ENCODE results near the gene IFT43.

IFT43 gene

GRCh38 chr14:76113691-76114090 lies 128.1 kb downstream of the IFT43 start:
- H3K4me3 Mint-ChIP-seq, result no peak overlapping the region
- H3K4me1 Mint-ChIP-seq (ENCODE audit: low read depth), result no peaks in the 10 kb centered on the region
- H3K9me3 Mint-ChIP-seq, result peaks cover 2% of the 10 kb centered on the region
- no peaks in the 10 kb centered on the region for H3K36me3 Mint-ChIP-seq (ENCODE audit: low read depth)
- H3K27me3 Mint-ChIP-seq, result peaks cover 12% of the 10 kb centered on the region
- H3K27ac Mint-ChIP-seq, result no peak overlapping the region
- DNase-seq, result no peak

GRCh38 chr14:76115010-76115422 lies 129.5 kb downstream of the IFT43 start:
- Mint-ChIP-seq H3K4me3 (no peak overlapping the region), H3K9me3 (no peaks in the 10 kb centered on the region), H3K27me3 (peaks cover 12% of the 10 kb centered on the region), H3K27ac (no peak overlapping the region), H3K36me3 (ENCODE audit: low read depth) (no peaks in the 10 kb centered on the region), H3K4me1 (ENCODE audit: low read depth) (no peaks in the 10 kb centered on the region)
- DNase-seq, result no peak

- H3K4me1 Mint-ChIP-seq (ENCODE audit: low read depth), result no peaks in the 10 kb centered on the region
- H3K27ac Mint-ChIP-seq, result no peak overlapping the region
- no peaks in the 10 kb centered on the region for H3K9me3 Mint-ChIP-seq
- no peak for DNase-seq
- H3K4me3 Mint-ChIP-seq, result no peak overlapping the region
- peaks cover 12% of the 10 kb centered on the region for H3K27me3 Mint-ChIP-seq
- H3K36me3 Mint-ChIP-seq (ENCODE audit: low read depth), result no peaks in the 10 kb centered on the region
These were observed 132.4 kb downstream of the IFT43 start for GRCh38 chr14:76117789-76118484.

GRCh38 chr14:76118594-76118993 lies 133.0 kb downstream of the IFT43 start:
- Mint-ChIP-seq H3K4me1 (ENCODE audit: low read depth) (no peaks in the 10 kb centered on the region), H3K27ac (no peak overlapping the region), H3K9me3 (no peaks in the 10 kb centered on the region), H3K27me3 (peaks cover 12% of the 10 kb centered on the region), H3K4me3 (no peak overlapping the region), H3K36me3 (ENCODE audit: low read depth) (no peaks in the 10 kb centered on the region)
- no peak for DNase-seq

GRCh38 chr14:76121089-76121748 lies 135.7 kb downstream of the IFT43 start:
- Mint-ChIP-seq H3K4me1 (ENCODE audit: low read depth) (no peaks in the 10 kb centered on the region), H3K27ac (no peak overlapping the region), H3K36me3 (ENCODE audit: low read depth) (no peaks in the 10 kb centered on the region), H3K9me3 (no peaks in the 10 kb centered on the region), H3K27me3 (peaks cover 5% of the 10 kb centered on the region), H3K4me3 (no peak overlapping the region)
- DNase-seq, result no peak

- no peak overlapping the region for H3K27ac Mint-ChIP-seq
- H3K4me3 Mint-ChIP-seq, result no peak overlapping the region
- no peaks in the 10 kb centered on the region for H3K4me1 Mint-ChIP-seq (ENCODE audit: low read depth)
- DNase-seq, result no peak
- H3K27me3 Mint-ChIP-seq, result peaks cover 26% of the 10 kb centered on the region
- no peaks in the 10 kb centered on the region for H3K36me3 Mint-ChIP-seq (ENCODE audit: low read depth)
- no peaks in the 10 kb centered on the region for H3K9me3 Mint-ChIP-seq
These were observed 138.1 kb downstream of the IFT43 start for GRCh38 chr14:76123426-76124225.

GRCh38 chr14:76125511-76125910 lies 139.9 kb downstream of the IFT43 start:
- DNase-seq, result no peak
- Mint-ChIP-seq H3K27ac (no peak overlapping the region), H3K36me3 (ENCODE audit: low read depth) (no peaks in the 10 kb centered on the region), H3K4me1 (ENCODE audit: low read depth) (no peaks in the 10 kb centered on the region), H3K9me3 (no peaks in the 10 kb centered on the region), H3K4me3 (no peak overlapping the region), H3K27me3 (peaks cover 40% of the 10 kb centered on the region)

GRCh38 chr14:76126076-76126475 lies 140.5 kb downstream of the IFT43 start:
- no peaks in the 10 kb centered on the region for H3K9me3 Mint-ChIP-seq
- H3K27me3 Mint-ChIP-seq, result peaks cover 46% of the 10 kb centered on the region
- H3K4me1 Mint-ChIP-seq (ENCODE audit: low read depth), result peaks cover 2% of the 10 kb centered on the region
- H3K27ac Mint-ChIP-seq, result no peak overlapping the region
- no peak for DNase-seq
- no peaks in the 10 kb centered on the region for H3K36me3 Mint-ChIP-seq (ENCODE audit: low read depth)
- H3K4me3 Mint-ChIP-seq, result no peak overlapping the region

- H3K4me1 Mint-ChIP-seq (ENCODE audit: low read depth), result peaks cover 2% of the 10 kb centered on the region
- H3K27me3 Mint-ChIP-seq, result peaks cover 80% of the 10 kb centered on the region
- no peak overlapping the region for H3K27ac Mint-ChIP-seq
- no peaks in the 10 kb centered on the region for H3K9me3 Mint-ChIP-seq
- H3K36me3 Mint-ChIP-seq (ENCODE audit: low read depth), result no peaks in the 10 kb centered on the region
- H3K4me3 Mint-ChIP-seq, result no peak overlapping the region
- no peak for DNase-seq
These were observed 144.5 kb downstream of the IFT43 start for GRCh38 chr14:76129851-76130576.

GRCh38 chr14:76131071-76131965 lies 145.8 kb downstream of the IFT43 start:
- Mint-ChIP-seq H3K27ac (no peak overlapping the region), H3K9me3 (no peaks in the 10 kb centered on the region), H3K27me3 (peaks cover 86% of the 10 kb centered on the region), H3K4me1 (ENCODE audit: low read depth) (peaks cover 2% of the 10 kb centered on the region), H3K4me3 (no peak overlapping the region), H3K36me3 (ENCODE audit: low read depth) (no peaks in the 10 kb centered on the region)
- no peak for DNase-seq

DNA sequence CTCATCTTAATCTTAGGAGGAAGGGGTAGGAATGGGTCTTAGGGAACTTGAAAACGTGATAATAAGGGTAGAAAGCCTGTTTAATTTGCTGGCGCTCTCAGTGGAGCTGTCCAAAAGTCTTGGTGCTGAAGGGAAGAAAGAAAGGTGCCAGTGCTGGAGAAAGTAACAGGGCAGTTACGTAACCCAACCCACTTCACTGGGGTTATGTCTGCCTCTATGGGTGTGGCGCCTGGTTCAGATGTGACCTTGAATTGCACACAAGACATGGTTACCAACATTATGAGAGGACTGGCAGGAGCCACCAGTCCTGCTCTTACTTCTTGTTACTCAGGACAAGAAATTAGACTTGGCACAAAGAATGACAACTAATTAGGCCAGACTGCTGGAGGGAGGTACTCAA lies 147.5 kb downstream of the IFT43 start:
- Mint-ChIP-seq H3K36me3 (ENCODE audit: low read depth) (no peaks in the 10 kb centered on the region), H3K27me3 (peaks cover 88% of the 10 kb centered on the region), H3K9me3 (no peaks in the 10 kb centered on the region), H3K27ac (no peak overlapping the region), H3K4me3 (no peak overlapping the region), H3K4me1 (ENCODE audit: low read depth) (peaks cover 4% of the 10 kb centered on the region)
- no peak for DNase-seq
